KMS-11 (cell line): ENCODE data around the gene S1PR1.

Experiments
- H2AFZ ChIP-seq: fragments of 200-600 bp; sonication (generic); 2 replicates; pipeline ENCODE4 v1.6.1; 2016; ENCODE audit warnings: antibody characterized with exemption, mixed run types, low read depth
- H3K27ac ChIP-seq: fragments of 200-600 bp; sonication (generic); 2 replicates; pipeline ENCODE4 v1.6.1; 2016; ENCODE audit warnings: mild to moderate bottlenecking, mixed run types
- H3K27me3 ChIP-seq: fragments of 200-600 bp; sonication (generic); 2 replicates; pipeline ENCODE4 v1.6.1; 2017; ENCODE audit warnings: mild to moderate bottlenecking, low read depth, mixed run types, moderate library complexity; ENCODE audit not compliant: insufficient read depth
- H3K36me3 ChIP-seq: fragments of 200-600 bp; sonication (generic); 2 replicates; pipeline ENCODE4 v1.6.1; 2017; ENCODE audit warnings: mild to moderate bottlenecking, mixed run types; ENCODE audit not compliant: insufficient read depth
- H3K4me1 ChIP-seq: fragments of 200-600 bp; sonication (generic); 2 replicates; pipeline ENCODE4 v1.6.1; 2016; ENCODE audit warnings: mild to moderate bottlenecking, low read depth, mixed run types; ENCODE audit not compliant: poor library complexity, severe bottlenecking
- H3K4me2 ChIP-seq: fragments of 200-600 bp; sonication (generic); 2 replicates; pipeline ENCODE4 v1.7.0; 2016; ENCODE audit warnings: mild to moderate bottlenecking, mixed run types
- H3K4me3 ChIP-seq: fragments of 200-600 bp; sonication (generic); IDR thresholded peaks from 2 replicates; pipeline ENCODE4 v1.6.1; 2017; ENCODE audit warnings: low read depth, low read length, mixed read lengths; ENCODE audit not compliant: insufficient read depth
- H3K79me2 ChIP-seq: fragments of 200-600 bp; sonication (generic); 2 replicates; pipeline ENCODE4 v1.6.1; 2016; ENCODE audit warnings: low read depth, mixed run types; ENCODE audit not compliant: insufficient read depth
- H3K9ac ChIP-seq: fragments of 200-600 bp; sonication (generic); 2 replicates; pipeline ENCODE4 v1.6.1; 2016; ENCODE audit warnings: mild to moderate bottlenecking, mixed run types
- H4K20me1 ChIP-seq: fragments of 200-600 bp; sonication (generic); 2 replicates; pipeline ENCODE4 v1.6.1; 2016; ENCODE audit warnings: mild to moderate bottlenecking, mixed run types; ENCODE audit not compliant: insufficient read depth
- TF ChIP-seq, protein P1 (sequence below): fragments of 200-600 bp; sonication (generic); conservative IDR thresholded peaks from 2 replicates; pipeline ENCODE4 v1.6.1; 2017; ENCODE audit warnings: low read depth, mild to moderate bottlenecking, antibody characterized with exemption, low read length, moderate library complexity, mixed read lengths

The S1PR1 gene

DNA sequence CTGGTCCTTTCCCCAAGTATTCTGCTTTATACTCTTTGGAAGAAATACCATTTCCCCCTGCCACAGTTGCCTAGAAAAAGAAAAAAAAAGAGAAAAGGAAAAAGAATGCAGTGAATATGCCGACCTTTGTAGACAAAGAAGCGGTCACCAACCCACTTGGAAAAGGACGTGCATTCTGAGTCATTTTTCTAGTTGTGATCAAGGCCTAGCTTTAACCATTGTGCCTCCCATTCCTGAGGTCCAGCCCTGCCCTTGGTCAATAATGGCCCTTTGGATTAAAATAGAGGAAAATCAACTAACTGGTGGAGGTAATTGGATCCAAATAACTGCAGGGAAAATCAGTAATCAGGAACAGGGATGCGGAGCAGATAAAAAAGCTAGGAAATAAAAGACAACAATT is 24.8 kb downstream of the S1PR1 start:
- H3K4me3 ChIP-seq, result no peak overlapping the region
- H3K4me2 ChIP-seq, result no peak overlapping the region
- H3K36me3 ChIP-seq, result no peaks in the 10 kb centered on the region
- peaks cover 38% of the 10 kb centered on the region for H3K4me1 ChIP-seq
- H3K27ac ChIP-seq, result no peak overlapping the region
- H3K27me3 ChIP-seq, result no peaks in the 10 kb centered on the region
- H3K79me2 ChIP-seq, result no peaks in the 10 kb centered on the region
- no peaks in the 10 kb centered on the region for H4K20me1 ChIP-seq
- no peak overlapping the region for H3K9ac ChIP-seq
- TF ChIP-seq, protein P1, sequence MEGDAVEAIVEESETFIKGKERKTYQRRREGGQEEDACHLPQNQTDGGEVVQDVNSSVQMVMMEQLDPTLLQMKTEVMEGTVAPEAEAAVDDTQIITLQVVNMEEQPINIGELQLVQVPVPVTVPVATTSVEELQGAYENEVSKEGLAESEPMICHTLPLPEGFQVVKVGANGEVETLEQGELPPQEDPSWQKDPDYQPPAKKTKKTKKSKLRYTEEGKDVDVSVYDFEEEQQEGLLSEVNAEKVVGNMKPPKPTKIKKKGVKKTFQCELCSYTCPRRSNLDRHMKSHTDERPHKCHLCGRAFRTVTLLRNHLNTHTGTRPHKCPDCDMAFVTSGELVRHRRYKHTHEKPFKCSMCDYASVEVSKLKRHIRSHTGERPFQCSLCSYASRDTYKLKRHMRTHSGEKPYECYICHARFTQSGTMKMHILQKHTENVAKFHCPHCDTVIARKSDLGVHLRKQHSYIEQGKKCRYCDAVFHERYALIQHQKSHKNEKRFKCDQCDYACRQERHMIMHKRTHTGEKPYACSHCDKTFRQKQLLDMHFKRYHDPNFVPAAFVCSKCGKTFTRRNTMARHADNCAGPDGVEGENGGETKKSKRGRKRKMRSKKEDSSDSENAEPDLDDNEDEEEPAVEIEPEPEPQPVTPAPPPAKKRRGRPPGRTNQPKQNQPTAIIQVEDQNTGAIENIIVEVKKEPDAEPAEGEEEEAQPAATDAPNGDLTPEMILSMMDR, result no peak
- no peak overlapping the region for H2AFZ ChIP-seq

DNA sequence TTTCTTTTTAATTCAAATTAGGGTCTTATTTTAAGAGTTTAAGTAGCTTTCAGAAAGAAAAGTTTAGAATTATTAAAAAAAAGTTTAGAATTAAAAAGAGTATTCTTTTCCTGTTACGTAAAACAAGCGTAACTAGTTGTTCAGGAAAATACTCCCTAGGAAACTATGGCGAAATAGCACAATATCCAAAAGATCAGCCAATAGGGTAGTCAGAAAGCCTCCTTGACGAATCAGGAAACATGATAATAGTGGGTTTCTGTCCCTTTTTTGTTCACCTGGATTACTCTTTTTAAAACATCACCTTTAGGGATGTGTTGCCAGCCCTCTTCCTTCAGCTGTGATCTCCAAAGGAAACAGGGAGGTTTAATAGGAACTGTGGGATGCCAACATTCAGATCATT is 25.2 kb downstream of the S1PR1 start:
- Histone ChIP-seq H3K36me3 (no peaks in the 10 kb centered on the region), H3K27ac (no peak overlapping the region), H3K4me2 (no peak overlapping the region), H4K20me1 (no peaks in the 10 kb centered on the region), H3K4me1 (peaks cover 37% of the 10 kb centered on the region), H3K4me3 (no peak overlapping the region), H3K9ac (no peak overlapping the region), H2AFZ (no peak overlapping the region), H3K27me3 (no peaks in the 10 kb centered on the region), H3K79me2 (no peaks in the 10 kb centered on the region)
- TF ChIP-seq, protein P1, result no peak

DNA sequence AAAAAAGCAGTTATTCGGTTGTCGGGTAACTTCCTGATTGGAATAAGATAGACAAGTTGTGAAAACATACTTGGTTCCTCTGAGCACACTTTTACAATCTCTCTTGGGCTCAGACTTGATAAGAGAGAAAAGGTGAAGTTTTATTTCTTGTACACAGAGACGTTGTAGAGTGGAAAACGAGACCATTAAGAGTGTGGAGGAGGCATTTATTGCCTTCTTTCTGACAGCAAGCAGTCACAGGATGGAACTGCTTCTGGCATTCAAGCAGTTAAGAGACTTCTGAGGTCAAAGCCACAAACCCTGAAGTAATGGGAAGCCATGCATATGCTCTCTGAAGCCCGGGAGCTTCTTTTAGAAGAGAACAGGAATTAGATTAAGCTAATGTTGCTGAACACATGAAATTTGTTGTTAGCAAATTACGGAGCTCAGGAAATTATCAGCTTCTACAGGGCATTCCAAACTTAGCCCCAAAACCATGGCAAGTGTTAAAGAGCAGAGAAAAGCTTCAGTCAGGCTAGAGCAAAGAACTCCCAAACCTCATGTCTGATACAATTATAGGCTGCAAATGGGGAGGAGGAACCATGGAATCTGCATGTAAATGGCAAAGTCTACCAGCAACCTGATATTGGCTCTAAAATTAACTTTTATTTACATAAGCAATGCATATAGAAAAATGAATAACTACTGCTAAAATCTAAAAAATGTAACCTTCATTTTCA is 26.0 kb downstream of the S1PR1 start:
- H3K9ac ChIP-seq, result no peak overlapping the region
- no peak overlapping the region for H3K27ac ChIP-seq
- no peaks in the 10 kb centered on the region for H3K36me3 ChIP-seq
- TF ChIP-seq, protein P1, result no peak
- no peaks in the 10 kb centered on the region for H3K27me3 ChIP-seq
- no peaks in the 10 kb centered on the region for H3K79me2 ChIP-seq
- H3K4me2 ChIP-seq, result no peak overlapping the region
- H3K4me1 ChIP-seq, result peaks cover 30% of the 10 kb centered on the region
- H3K4me3 ChIP-seq, result no peak overlapping the region
- peak overlapping the region; percentile 18; the same call in 1 of the 2 replicates for H2AFZ ChIP-seq
- no peaks in the 10 kb centered on the region for H4K20me1 ChIP-seq

DNA sequence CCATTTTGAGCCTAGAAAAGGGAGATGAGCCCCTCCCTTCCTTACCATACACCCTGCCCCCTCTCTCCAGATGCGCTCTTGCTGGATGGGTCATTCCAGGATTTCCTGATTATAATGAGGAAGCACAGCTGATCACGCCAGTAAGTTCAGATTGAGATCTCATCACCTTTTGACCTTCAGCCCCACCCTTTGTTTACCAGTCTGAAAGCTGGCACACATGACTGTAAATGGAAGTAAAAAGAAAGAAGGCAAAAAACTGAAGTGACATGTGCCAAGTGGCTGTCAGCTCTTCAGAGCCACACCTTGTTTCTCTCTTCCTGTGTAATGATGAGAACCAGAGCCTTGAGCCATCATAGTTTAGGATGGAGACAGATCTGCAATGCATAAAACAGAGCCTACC is 27.9 kb downstream of the S1PR1 start:
- Histone ChIP-seq H3K9ac (no peak overlapping the region), H3K4me1 (peaks cover 13% of the 10 kb centered on the region), H3K27ac (no peak overlapping the region), H2AFZ (no peak overlapping the region), H3K36me3 (no peaks in the 10 kb centered on the region), H3K4me3 (no peak overlapping the region), H3K4me2 (no peak overlapping the region), H4K20me1 (no peaks in the 10 kb centered on the region), H3K27me3 (no peaks in the 10 kb centered on the region), H3K79me2 (no peaks in the 10 kb centered on the region)
- TF ChIP-seq, protein P1, result no peak
